HFF-Myc (cell line): ENCODE measurements around the gene FSTL5.

ENCODE experiments used
- DNase-seq: peaks from one replicate; pipeline ENCODE4 v3.0.0-alpha.2; 2011; ENCODE audit warnings: low read depth; ENCODE audit errors: extremely low read depth
- H3K4me3 ChIP-seq: replicated peaks from 2 replicates; pipeline ENCODE4 v1.5.1; 2011; ENCODE audit warnings: low read depth, mild to moderate bottlenecking, control low read depth, low read length
- CTCF ChIP-seq: IDR thresholded peaks from 2 replicates; pipeline ENCODE4 v1.5.1; 2012; ENCODE audit warnings: mild to moderate bottlenecking, low read depth, low read length, control low read depth; ENCODE audit errors: missing control alignments

The FSTL5 gene

DNA sequence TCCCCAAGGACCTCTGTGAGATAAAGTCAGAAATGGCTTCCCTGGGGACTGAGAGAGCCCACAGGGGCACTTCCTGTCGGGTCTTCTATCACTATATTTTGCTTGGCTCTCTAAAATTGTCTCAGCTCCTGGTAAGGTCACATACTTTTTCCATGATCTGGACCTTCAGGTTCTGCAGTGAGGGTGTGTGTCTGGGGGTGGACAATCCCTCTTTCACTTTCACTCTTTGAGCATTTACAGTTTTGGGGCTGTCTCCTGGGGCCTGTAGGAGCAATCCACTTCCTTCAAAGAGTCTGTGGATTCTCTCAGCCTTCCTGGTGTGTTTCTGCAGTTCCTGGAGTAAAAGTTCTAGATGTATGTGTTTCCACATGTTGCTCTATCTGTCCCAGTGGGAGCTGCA lies 335.7 kb downstream of the FSTL5 start:
- no peak for TF ChIP-seq CTCF
- H3K4me3 ChIP-seq, result no peak overlapping the region
- DNase-seq, result no peak

GRCh38 chr4:161827013-161827412 lies 336.8 kb downstream of the FSTL5 start:
- no peak for TF ChIP-seq CTCF
- H3K4me3 ChIP-seq, result no peak overlapping the region
- no peak for DNase-seq

- no peak overlapping the region for H3K4me3 ChIP-seq
- DNase-seq, result no peak
- no peak for TF ChIP-seq CTCF
These were observed 340.4 kb downstream of the FSTL5 start for GRCh38 chr4:161823450-161823849.

DNA sequence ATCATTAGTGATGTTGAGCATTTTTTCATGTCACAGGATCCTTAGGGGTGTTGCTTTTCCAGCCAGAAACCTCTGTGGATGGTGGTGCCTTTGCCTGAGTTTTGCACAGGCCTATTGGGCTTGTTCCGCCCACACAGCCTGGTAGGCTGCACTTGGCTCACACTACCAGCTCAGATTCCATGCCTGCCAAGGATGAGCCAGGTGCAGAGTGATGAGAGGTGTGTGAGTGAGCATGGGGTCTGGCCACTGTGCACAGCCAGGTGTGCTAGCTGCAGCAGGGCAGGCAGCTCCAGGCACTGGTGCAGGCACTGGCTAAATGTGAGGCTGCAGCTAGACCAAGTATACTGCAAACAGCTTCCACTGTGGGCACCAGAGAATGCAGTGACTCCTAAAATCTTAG lies 341.6 kb downstream of the FSTL5 start:
- DNase-seq, result no peak
- no peak for TF ChIP-seq CTCF
- H3K4me3 ChIP-seq, result no peak overlapping the region

- no peak for DNase-seq
- TF ChIP-seq CTCF, result no peak
- H3K4me3 ChIP-seq, result no peak overlapping the region
These were observed 345.9 kb downstream of the FSTL5 start for GRCh38 chr4:161817914-161818313.

DNA sequence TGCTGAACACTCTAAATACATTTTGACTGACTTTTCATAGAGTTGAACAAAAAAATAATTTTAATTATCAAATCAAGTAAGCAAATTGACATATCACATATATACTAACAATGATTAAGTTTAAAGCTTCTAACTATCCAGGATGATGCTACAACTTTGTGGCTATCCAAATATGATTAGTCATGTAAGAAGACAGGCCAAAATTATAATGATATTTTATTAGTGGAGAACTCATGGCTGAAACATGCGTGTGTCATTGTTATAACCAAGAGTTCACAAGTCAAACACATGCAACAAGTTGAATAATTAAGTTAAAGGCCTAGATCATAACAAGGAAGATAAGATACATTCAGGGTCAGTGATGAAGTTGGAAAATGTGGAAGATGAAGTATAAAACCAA lies 346.8 kb downstream of the FSTL5 start:
- TF ChIP-seq CTCF, result no peak
- DNase-seq, result no peak
- no peak overlapping the region for H3K4me3 ChIP-seq

- DNase-seq, result no peak
These were observed 348.0 kb downstream of the FSTL5 start for GRCh38 chr4:161815841-161816240.

More at GRCh38 chr4:161815841-161816240, 348.0 kb downstream of the FSTL5 start:
- no peak for TF ChIP-seq CTCF
- no peak overlapping the region for H3K4me3 ChIP-seq
